AG04450 (cell line): Measurements from ENCODE around the gene CPLANE2. TPM values are rescaled to one million over a fixed set of nuclear protein-coding genes. Genes with fewer than 3 reads are reported as not detected.

Experiments
- CTCF ChIA-PET: fragments of 300-600, 350-600 bp; formaldehyde crosslinking; extraction: SDS; loops from one replicate; lab custom pipeline; 2022; ENCODE audit warnings: antibody characterized with exemption, inconsistent platforms; lab: Charles Lee
- POLR2A ChIA-PET: fragments of 350-600 bp; formaldehyde crosslinking; extraction: SDS; loops from one replicate; lab custom pipeline; 2021; ENCODE audit warnings: antibody characterized with exemption, inconsistent platforms; lab: Yijun Ruan, JAX
- DNase-seq: peaks from one replicate; pipeline ENCODE4 v3.0.0-alpha.2; 2011; ENCODE audit warnings: low read depth, low spot score
- H3K27ac ChIP-seq: one replicate; pipeline ENCODE4 v1.5.1; 2012; ENCODE audit warnings: low read depth, low read length, control low read depth
- H3K27me3 ChIP-seq: one replicate; pipeline ENCODE4 v1.6.0; 2012; ENCODE audit warnings: low read length; ENCODE audit not compliant: control insufficient read depth, insufficient read depth
- H3K4me3 ChIP-seq: 2 replicates; pipeline ENCODE4 v1.5.1; 2011; ENCODE audit warnings: mild to moderate bottlenecking, low read depth, low read length, control low read depth
- H3K9me3 ChIP-seq: 2 replicates; pipeline ENCODE4 v1.5.1; 2012; ENCODE audit warnings: low read length; ENCODE audit not compliant: control insufficient read depth, insufficient read depth
- CTCF ChIP-seq: IDR thresholded peaks from 2 replicates; pipeline ENCODE4 v1.5.1; 2011; ENCODE audit warnings: low read depth, low read length, control low read depth, inconsistent platforms
- polyA plus RNA-seq: library from polyadenylated mRNA; depleted of rRNA; stranded (reverse); fragments of >200 nt; gene quantifications from 2 replicates; pipeline ENCODE4 v1.2.3, GENCODE V29; 2011

The CPLANE2 gene
- polyA plus RNA-seq, 1 experiment = 3.6 TPM

- Histone ChIP-seq H3K9me3 (no peaks in the 10 kb centered on the region; the same call in 1 of the 2 replicates), H3K27ac (no peak overlapping the region), H3K4me3 (no peak overlapping the region), H3K27me3 (no peaks in the 10 kb centered on the region)
- no peak for DNase-seq
- ChIA-PET CTCF (no interaction called here), POLR2A (interaction anchor here (0.6 kb wide), 1 partner anchor 54 kb away, joined by 3 read pairs; no protein-coding TSS in a partner anchor)
- peak; percentile 40 for TF ChIP-seq CTCF
These were observed 32.2 kb downstream of the CPLANE2 start for GRCh38 chr1:16204634-16205333.

GRCh38 chr1:16204216-16204615, 32.8 kb downstream of the CPLANE2 start:
- no peak for DNase-seq
- TF ChIP-seq CTCF = no peak
- Histone ChIP-seq H3K27me3 (no peaks in the 10 kb centered on the region), H3K9me3 (no peaks in the 10 kb centered on the region; the same call in 1 of the 2 replicates), H3K27ac (no peak overlapping the region), H3K4me3 (no peak overlapping the region)
- POLR2A ChIA-PET = interaction anchor here (0.6 kb wide), 1 partner anchor 53 kb away, joined by 3 read pairs; no protein-coding TSS in a partner anchor
- CTCF ChIA-PET = interaction anchor here (0.9 to 1.4 kb wide), 2 partner anchors 122 to 130 kb away, joined by 3 read pairs; no protein-coding TSS in a partner anchor

GRCh38 chr1:16203550-16203949, 33.4 kb downstream of the CPLANE2 start:
- H3K27me3 ChIP-seq = no peaks in the 10 kb centered on the region
- no peak for DNase-seq
- H3K9me3 ChIP-seq = no peaks in the 10 kb centered on the region; the same call in 1 of the 2 replicates
- ChIA-PET POLR2A (interaction anchor here (0.6 kb wide), 1 partner anchor 214 kb away, joined by 6 read pairs; no protein-coding TSS in a partner anchor), CTCF (interaction anchor here (0.6 to 1.4 kb wide), 3 partner anchors 119 to 130 kb away, joined by 3 read pairs; no protein-coding TSS in a partner anchor)
- no peak for TF ChIP-seq CTCF
- no peak overlapping the region for H3K4me3 ChIP-seq
- no peak overlapping the region for H3K27ac ChIP-seq

- H3K4me3 ChIP-seq = no peak overlapping the region
- CTCF ChIA-PET = interaction anchor here (0.5 to 1.4 kb wide), 3 partner anchors 120 to 170 kb away, joined by 3 read pairs; no protein-coding TSS in a partner anchor
- no peak for DNase-seq
- POLR2A ChIA-PET = no interaction called here
- no peak overlapping the region for H3K27ac ChIP-seq
- no peak for TF ChIP-seq CTCF
- H3K27me3 ChIP-seq = no peaks in the 10 kb centered on the region
- H3K9me3 ChIP-seq = no peaks in the 10 kb centered on the region; the same call in 1 of the 2 replicates
These were observed 34.4 kb downstream of the CPLANE2 start for GRCh38 chr1:16202281-16203210.
